ENCODE data around the gene DNAL1.

The DNAL1 gene

GRCh38 chr14:73715707-73716106 lies 70.9 kb downstream of the DNAL1 start:
- Histone ChIP-seq H3K4me3 (ENCODE audit: low read depth in 1 of 2, low read length in 2 of 2) (no peak overlapping the region), H3K4me2 (ENCODE audit: insufficient read depth, low read length) (no peak overlapping the region), H3K9me3 (ENCODE audit: insufficient read depth, low read length, severe bottlenecking) (no peaks in the 10 kb centered on the region), H3K9ac (ENCODE audit: low read depth, low read length) (no peak overlapping the region), H3K27ac (ENCODE audit: low read length) (no peak overlapping the region), H3K4me1 (ENCODE audit: insufficient read depth, low read length) (peaks cover 32% of the 10 kb centered on the region), H2AFZ (ENCODE audit: low read depth, low read length) (no peak overlapping the region), H3K36me3 (ENCODE audit: insufficient read depth, low read length) (peaks cover 44% of the 10 kb centered on the region), H3K27me3 (ENCODE audit: insufficient read depth, low read length, poor library complexity) (no peaks in the 10 kb centered on the region), H4K20me1 (ENCODE audit: insufficient read depth, low read length) (peaks cover 14% of the 10 kb centered on the region), H3K79me2 (ENCODE audit: insufficient read depth, low read length) (peaks cover 27% of the 10 kb centered on the region)
- ATAC-seq (ENCODE audit: insufficient read depth, low read depth) (no peak), DNase-seq (no peak)
- TF ChIP-seq EZH2 (IDR thresholded peaks at IDR 0.05; ENCODE audit: borderline replicate concordance, low read depth, low read length, severe bottlenecking) (no peak), CTCF (IDR thresholded peaks at IDR 0.05; ENCODE audit: borderline replicate concordance, extremely low read depth, low read length, poor library complexity, severe bottlenecking) (no peak)

GRCh38 chr14:73717266-73717665 lies 72.5 kb downstream of the DNAL1 start:
- no peaks in the 10 kb centered on the region for H3K27me3 ChIP-seq (ENCODE audit: insufficient read depth, low read length, poor library complexity)
- no peak overlapping the region for H3K4me2 ChIP-seq (ENCODE audit: insufficient read depth, low read length)
- TF ChIP-seq CTCF (IDR thresholded peaks at IDR 0.05; ENCODE audit: borderline replicate concordance, extremely low read depth, low read length, poor library complexity, severe bottlenecking), result no peak
- TF ChIP-seq EZH2 (IDR thresholded peaks at IDR 0.05; ENCODE audit: borderline replicate concordance, low read depth, low read length, severe bottlenecking), result no peak
- ATAC-seq (ENCODE audit: insufficient read depth, low read depth) (no peak), DNase-seq (no peak)
- H3K27ac ChIP-seq (ENCODE audit: low read length), result no peak overlapping the region
- H4K20me1 ChIP-seq (ENCODE audit: insufficient read depth, low read length), result peaks cover 12% of the 10 kb centered on the region
- H3K9ac ChIP-seq (ENCODE audit: low read depth, low read length), result no peak overlapping the region
- H2AFZ ChIP-seq (ENCODE audit: low read depth, low read length), result no peak overlapping the region
- H3K4me3 ChIP-seq (ENCODE audit: low read depth in 1 of 2, low read length in 2 of 2), result no peak overlapping the region
- H3K36me3 ChIP-seq (ENCODE audit: insufficient read depth, low read length), result peaks cover 59% of the 10 kb centered on the region
- H3K9me3 ChIP-seq (ENCODE audit: insufficient read depth, low read length, severe bottlenecking), result no peaks in the 10 kb centered on the region
- peaks cover 22% of the 10 kb centered on the region for H3K4me1 ChIP-seq (ENCODE audit: insufficient read depth, low read length)
- peaks cover 18% of the 10 kb centered on the region for H3K79me2 ChIP-seq (ENCODE audit: insufficient read depth, low read length)

- no peak for DNase-seq
- Histone ChIP-seq H4K20me1 (ENCODE audit: insufficient read depth, low read length) (peaks cover 6% of the 10 kb centered on the region; the same call in 1 of the 2 replicates), H3K4me1 (ENCODE audit: insufficient read depth, low read length) (peaks cover 16% of the 10 kb centered on the region), H3K27me3 (ENCODE audit: insufficient read depth, low read length, poor library complexity) (no peaks in the 10 kb centered on the region), H3K36me3 (ENCODE audit: insufficient read depth, low read length) (peaks cover 65% of the 10 kb centered on the region), H3K4me3 (ENCODE audit: low read depth in 1 of 2, low read length in 2 of 2) (no peak overlapping the region), H3K9ac (ENCODE audit: low read depth, low read length) (no peak overlapping the region), H3K4me2 (ENCODE audit: insufficient read depth, low read length) (no peak overlapping the region), H3K79me2 (ENCODE audit: insufficient read depth, low read length) (peaks cover 12% of the 10 kb centered on the region), H3K27ac (ENCODE audit: low read length) (no peak overlapping the region), H2AFZ (ENCODE audit: low read depth, low read length) (no peak overlapping the region), H3K9me3 (ENCODE audit: insufficient read depth, low read length, severe bottlenecking) (no peaks in the 10 kb centered on the region)
- TF ChIP-seq EZH2 (IDR thresholded peaks at IDR 0.05; ENCODE audit: borderline replicate concordance, low read depth, low read length, severe bottlenecking) (no peak), CTCF (IDR thresholded peaks at IDR 0.05; ENCODE audit: borderline replicate concordance, extremely low read depth, low read length, poor library complexity, severe bottlenecking) (no peak)
- no peak for ATAC-seq (ENCODE audit: insufficient read depth, low read depth)
Observed at GRCh38 chr14:73717711-73718417, 73.1 kb downstream of the DNAL1 start.
